Astrocyte (in vitro differentiated cells and primary cell): ENCODE data around the gene MAGI3. TPM values are rescaled to one million over a fixed set of nuclear protein-coding genes. Genes with fewer than 3 reads are reported as not detected.

Source experiments
- DNase-seq: peaks from one replicate; pipeline ENCODE4 v3.0.0-alpha.2; 2010; ENCODE audit warnings: low read depth
- FAIRE-seq: peaks from 2 replicates; lab custom pipeline; 2011; peaks lifted over from hg19 to GRCh38; lab: Jason Lieb, UNC
- H2AFZ ChIP-seq: 2 replicates; pipeline ENCODE4 v1.6.0; 2012; ENCODE audit warnings: low read depth, low read length, inconsistent platforms
- H3K27ac ChIP-seq: 2 replicates; pipeline ENCODE4 v1.5.1; 2011; ENCODE audit warnings: low read depth, low read length, inconsistent platforms
- H3K27me3 ChIP-seq: 2 replicates; pipeline ENCODE4 v1.6.0; 2011; ENCODE audit warnings: low read length, inconsistent platforms; ENCODE audit not compliant: insufficient read depth
- H3K36me3 ChIP-seq: 2 replicates; pipeline ENCODE4 v1.5.1; 2011; ENCODE audit warnings: low read length, inconsistent platforms; ENCODE audit not compliant: insufficient read depth
- H3K4me1 ChIP-seq: 2 replicates; pipeline ENCODE4 v1.5.1; 2011; ENCODE audit warnings: low read length, inconsistent platforms; ENCODE audit not compliant: insufficient read depth
- H3K4me2 ChIP-seq: 2 replicates; pipeline ENCODE4 v1.6.0; 2012; ENCODE audit warnings: low read length, inconsistent platforms
- H3K4me3 ChIP-seq: 2 replicates; pipeline ENCODE4 v1.5.1; 2011; ENCODE audit warnings: low read depth, mild to moderate bottlenecking, low read length, inconsistent platforms; ENCODE audit not compliant: insufficient read depth
- H3K79me2 ChIP-seq: 2 replicates; pipeline ENCODE4 v1.6.0; 2012; ENCODE audit warnings: mild to moderate bottlenecking, low read length, inconsistent platforms; ENCODE audit not compliant: insufficient read depth
- H3K9ac ChIP-seq: 2 replicates; pipeline ENCODE4 v1.6.0; 2012; ENCODE audit warnings: mild to moderate bottlenecking, low read length, inconsistent platforms
- H3K9me3 ChIP-seq: 2 replicates; pipeline ENCODE4 v1.5.1; 2012; ENCODE audit warnings: low read depth, mild to moderate bottlenecking, low read length, inconsistent platforms; ENCODE audit not compliant: insufficient read depth
- H4K20me1 ChIP-seq: 2 replicates; pipeline ENCODE4 v1.6.0; 2012; ENCODE audit warnings: low read length, inconsistent platforms; ENCODE audit not compliant: insufficient read depth
- H3K27ac Mint-ChIP-seq: one replicate; pipeline ENCODE4 v1.8.0; 2021; ENCODE audit warnings: mild to moderate bottlenecking, mixed read lengths; ENCODE audit not compliant: unreplicated experiment
- H3K27me3 Mint-ChIP-seq: one replicate; pipeline ENCODE4 v1.8.0; 2021; ENCODE audit warnings: low read depth, mixed read lengths; ENCODE audit not compliant: unreplicated experiment
- H3K36me3 Mint-ChIP-seq: one replicate; pipeline ENCODE4 v1.8.0; 2021; ENCODE audit warnings: low read depth, mixed read lengths; ENCODE audit not compliant: unreplicated experiment
- H3K4me1 Mint-ChIP-seq: one replicate; pipeline ENCODE4 v1.8.0; 2021; ENCODE audit warnings: low read depth, mixed read lengths; ENCODE audit not compliant: unreplicated experiment
- H3K4me3 Mint-ChIP-seq: one replicate; pipeline ENCODE4 v1.8.0; 2021; ENCODE audit warnings: mild to moderate bottlenecking, moderate library complexity, mixed read lengths; ENCODE audit not compliant: unreplicated experiment
- H3K9me3 Mint-ChIP-seq: one replicate; pipeline ENCODE4 v1.8.0; 2021; ENCODE audit warnings: mild to moderate bottlenecking, mixed read lengths; ENCODE audit not compliant: unreplicated experiment
- CTCF ChIP-seq: IDR thresholded peaks from 2 replicates; pipeline ENCODE4 v1.5.1; 2011; ENCODE audit warnings: low read depth, mild to moderate bottlenecking, inconsistent platforms, low read length, moderate library complexity; ENCODE audit not compliant: insufficient read depth
- EZH2 ChIP-seq: IDR thresholded peaks from 2 replicates; pipeline ENCODE4 v1.6.1; 2012; ENCODE audit warnings: mild to moderate bottlenecking, low read length, inconsistent platforms; ENCODE audit not compliant: insufficient read depth
- total RNA-seq: library from RNA; stranded (reverse); gene quantifications from 2 replicates; pipeline ENCODE4 v1.2.1, GENCODE V29; 2021

MAGI3 gene
- total RNA-seq, 1 donor from 2014 or later, result 16.5 TPM

- H2AFZ ChIP-seq, result no peak overlapping the region
- Mint-ChIP-seq H3K27ac (peak overlapping the region; percentile 53), H3K36me3 (peaks cover 26% of the 10 kb centered on the region), H3K4me3 (no peak overlapping the region), H3K27me3 (no peaks in the 10 kb centered on the region), H3K9me3 (peaks cover 22% of the 10 kb centered on the region), H3K4me1 (peaks cover 10% of the 10 kb centered on the region)
- no peaks in the 10 kb centered on the region for H3K79me2 ChIP-seq
- no peak for DNase-seq
- no peaks in the 10 kb centered on the region for H3K27me3 ChIP-seq
- no peak overlapping the region for H3K27ac ChIP-seq
- H3K36me3 ChIP-seq, result no peaks in the 10 kb centered on the region
- H3K4me1 ChIP-seq, result no peaks in the 10 kb centered on the region
- H4K20me1 ChIP-seq, result no peaks in the 10 kb centered on the region
- H3K9me3 ChIP-seq, result no peaks in the 10 kb centered on the region
- no peak overlapping the region for H3K4me2 ChIP-seq
- no peak overlapping the region for H3K9ac ChIP-seq
- TF ChIP-seq EZH2 (no peak), CTCF (no peak)
- H3K4me3 ChIP-seq, result no peak overlapping the region
- no peak for FAIRE-seq
Observed at GRCh38 chr1:113630340-113631327, 240.3 kb downstream of the MAGI3 start.

GRCh38 chr1:113641396-113641795, 251.1 kb downstream of the MAGI3 start:
- peaks cover 19% of the 10 kb centered on the region for H3K36me3 Mint-ChIP-seq
- no peak overlapping the region for H3K27ac Mint-ChIP-seq
- no peak for TF ChIP-seq CTCF
- no peak for TF ChIP-seq EZH2
- no peaks in the 10 kb centered on the region for H3K36me3 ChIP-seq
- no peak overlapping the region for H2AFZ ChIP-seq
- no peaks in the 10 kb centered on the region for H4K20me1 ChIP-seq
- peaks cover 5% of the 10 kb centered on the region for H3K9me3 Mint-ChIP-seq
- FAIRE-seq (no peak), DNase-seq (peak; percentile 3)
- no peaks in the 10 kb centered on the region for H3K79me2 ChIP-seq
- H3K4me3 Mint-ChIP-seq, result no peak overlapping the region
- no peaks in the 10 kb centered on the region for H3K27me3 ChIP-seq
- no peaks in the 10 kb centered on the region for H3K9me3 ChIP-seq
- H3K4me3 ChIP-seq, result no peak overlapping the region
- H3K4me1 ChIP-seq, result no peaks in the 10 kb centered on the region
- no peak overlapping the region for H3K4me2 ChIP-seq
- H3K27me3 Mint-ChIP-seq, result no peaks in the 10 kb centered on the region
- no peak overlapping the region for H3K27ac ChIP-seq
- H3K4me1 Mint-ChIP-seq, result no peaks in the 10 kb centered on the region
- no peak overlapping the region for H3K9ac ChIP-seq

- H2AFZ ChIP-seq, result no peak overlapping the region
- H3K4me1 Mint-ChIP-seq, result peaks cover 5% of the 10 kb centered on the region
- no peaks in the 10 kb centered on the region for H4K20me1 ChIP-seq
- FAIRE-seq (no peak), DNase-seq (peak; percentile 62)
- no peaks in the 10 kb centered on the region for H3K9me3 Mint-ChIP-seq
- H3K9me3 ChIP-seq, result no peaks in the 10 kb centered on the region
- TF ChIP-seq CTCF (no peak), EZH2 (no peak)
- no peak overlapping the region for H3K4me2 ChIP-seq
- H3K27me3 Mint-ChIP-seq, result no peaks in the 10 kb centered on the region
- no peaks in the 10 kb centered on the region for H3K27me3 ChIP-seq
- H3K4me1 ChIP-seq, result no peaks in the 10 kb centered on the region
- no peak overlapping the region for H3K27ac Mint-ChIP-seq
- no peak overlapping the region for H3K4me3 ChIP-seq
- no peaks in the 10 kb centered on the region for H3K79me2 ChIP-seq
- peaks cover 10% of the 10 kb centered on the region for H3K36me3 Mint-ChIP-seq
- H3K36me3 ChIP-seq, result no peaks in the 10 kb centered on the region
- H3K4me3 Mint-ChIP-seq, result no peak overlapping the region
- H3K9ac ChIP-seq, result no peak overlapping the region
- no peak overlapping the region for H3K27ac ChIP-seq
Observed at GRCh38 chr1:113647164-113647563, 256.8 kb downstream of the MAGI3 start.
